Measurements from ENCODE around the gene NEDD4L. TPM values are rescaled to one million over a fixed set of nuclear protein-coding genes. Genes with fewer than 3 reads are reported as not detected.

NEDD4L gene
- total and polyA plus RNA-seq, 4 donors = 10.2 to 20.3 (median 13.2) TPM

GRCh38 chr18:58212274-58212673 is 168.2 kb downstream of the NEDD4L start (continued):
- no peak for TF ChIP-seq YY1 (IDR thresholded peaks at IDR 0.05)
- TF ChIP-seq FOXA2 (IDR thresholded peaks at IDR 0.05) = no peak
- no peak for TF ChIP-seq RAD21 (IDR thresholded peaks at IDR 0.05)
- TF ChIP-seq SP1 (IDR thresholded peaks at IDR 0.05) = no peak
- TF ChIP-seq RXRA (IDR thresholded peaks at IDR 0.05) = no peak
- TF ChIP-seq, protein P1, sequence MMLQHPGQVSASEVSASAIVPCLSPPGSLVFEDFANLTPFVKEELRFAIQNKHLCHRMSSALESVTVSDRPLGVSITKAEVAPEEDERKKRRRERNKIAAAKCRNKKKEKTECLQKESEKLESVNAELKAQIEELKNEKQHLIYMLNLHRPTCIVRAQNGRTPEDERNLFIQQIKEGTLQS (IDR thresholded peaks at IDR 0.05) = no peak
- no peak for TF ChIP-seq CTCF (IDR thresholded peaks at IDR 0.05; ENCODE audit: low read depth, low read length, missing input control)

DNA sequence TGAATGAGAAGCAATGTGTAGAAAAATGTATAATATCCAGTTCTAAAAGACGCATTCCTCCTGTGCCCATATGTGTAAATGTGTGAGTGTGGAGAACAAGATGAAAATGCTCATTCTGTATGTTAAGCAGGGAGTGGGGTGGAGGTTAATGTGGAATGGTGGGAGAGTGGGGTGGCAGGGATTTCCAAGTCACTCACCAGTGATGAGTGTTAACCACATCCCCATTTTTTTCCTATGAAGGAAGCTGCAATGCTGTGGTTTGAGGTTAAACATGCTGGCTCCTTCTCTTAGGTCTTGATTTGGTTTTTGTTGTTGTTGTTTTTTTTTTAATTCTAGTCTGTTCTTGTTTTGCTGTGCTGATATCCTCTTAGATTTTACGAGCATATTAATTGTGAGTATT is 169.4 kb downstream of the NEDD4L start:
- H3K27me3 ChIP-seq (ENCODE audit: control insufficient read depth in 4 of 4, insufficient read depth in 4 of 4, low read length in 3 of 4) = no peaks in the 10 kb centered on the region
- no peak for DNase-seq (ENCODE audit: low spot score)
- no peak overlapping the region for H3K4me3 ChIP-seq (ENCODE audit: low read depth in 1 of 3, low read length in 3 of 3)
- H3K36me3 ChIP-seq (ENCODE audit: control insufficient read depth in 4 of 4, insufficient read depth in 3 of 4, low read depth in 1 of 4, low read length in 3 of 4) = no peaks in the 10 kb centered on the region
- H3K9me3 ChIP-seq (ENCODE audit: control insufficient read depth in 4 of 4, low read length in 3 of 4) = no peaks in the 10 kb centered on the region
- no peak for TF ChIP-seq TAF1 (conservative IDR thresholded peaks at IDR 0.05)
- 90% methylated on average over 2 of the region's 2 CpGs for WGBS
- H3K27ac ChIP-seq (ENCODE audit: low read depth in 1 of 2, low read length in 2 of 2) = no peak overlapping the region
- H3K9ac ChIP-seq (ENCODE audit: low read depth in 1 of 2, low read length in 2 of 2) = no peak overlapping the region
- H3K4me1 ChIP-seq (ENCODE audit: control insufficient read depth in 4 of 4, insufficient read depth in 4 of 4, low read length in 3 of 4) = peaks cover 0 to 4% (median 1%) of the 10 kb centered on the region in 4 donors

GRCh38 chr18:58215011-58215410 is 171.0 kb downstream of the NEDD4L start:
- Histone ChIP-seq H3K4me1 (ENCODE audit: control insufficient read depth in 4 of 4, insufficient read depth in 4 of 4, low read length in 3 of 4) (no peaks in the 10 kb centered on the region), H3K9ac (ENCODE audit: low read depth in 1 of 2, low read length in 2 of 2) (no peak overlapping the region), H3K4me3 (ENCODE audit: low read depth in 1 of 3, low read length in 3 of 3) (no peak overlapping the region), H3K27me3 (ENCODE audit: control insufficient read depth in 4 of 4, insufficient read depth in 4 of 4, low read length in 3 of 4) (no peaks in the 10 kb centered on the region), H3K36me3 (ENCODE audit: control insufficient read depth in 4 of 4, insufficient read depth in 3 of 4, low read depth in 1 of 4, low read length in 3 of 4) (no peaks in the 10 kb centered on the region), H3K9me3 (ENCODE audit: control insufficient read depth in 4 of 4, low read length in 3 of 4) (no peaks in the 10 kb centered on the region), H3K27ac (ENCODE audit: low read depth in 1 of 2, low read length in 2 of 2) (no peak overlapping the region)
- no peak for DNase-seq (ENCODE audit: low spot score)
- WGBS = 67% methylated on average over 6 of the region's 6 CpGs
- TF ChIP-seq, protein P2, sequence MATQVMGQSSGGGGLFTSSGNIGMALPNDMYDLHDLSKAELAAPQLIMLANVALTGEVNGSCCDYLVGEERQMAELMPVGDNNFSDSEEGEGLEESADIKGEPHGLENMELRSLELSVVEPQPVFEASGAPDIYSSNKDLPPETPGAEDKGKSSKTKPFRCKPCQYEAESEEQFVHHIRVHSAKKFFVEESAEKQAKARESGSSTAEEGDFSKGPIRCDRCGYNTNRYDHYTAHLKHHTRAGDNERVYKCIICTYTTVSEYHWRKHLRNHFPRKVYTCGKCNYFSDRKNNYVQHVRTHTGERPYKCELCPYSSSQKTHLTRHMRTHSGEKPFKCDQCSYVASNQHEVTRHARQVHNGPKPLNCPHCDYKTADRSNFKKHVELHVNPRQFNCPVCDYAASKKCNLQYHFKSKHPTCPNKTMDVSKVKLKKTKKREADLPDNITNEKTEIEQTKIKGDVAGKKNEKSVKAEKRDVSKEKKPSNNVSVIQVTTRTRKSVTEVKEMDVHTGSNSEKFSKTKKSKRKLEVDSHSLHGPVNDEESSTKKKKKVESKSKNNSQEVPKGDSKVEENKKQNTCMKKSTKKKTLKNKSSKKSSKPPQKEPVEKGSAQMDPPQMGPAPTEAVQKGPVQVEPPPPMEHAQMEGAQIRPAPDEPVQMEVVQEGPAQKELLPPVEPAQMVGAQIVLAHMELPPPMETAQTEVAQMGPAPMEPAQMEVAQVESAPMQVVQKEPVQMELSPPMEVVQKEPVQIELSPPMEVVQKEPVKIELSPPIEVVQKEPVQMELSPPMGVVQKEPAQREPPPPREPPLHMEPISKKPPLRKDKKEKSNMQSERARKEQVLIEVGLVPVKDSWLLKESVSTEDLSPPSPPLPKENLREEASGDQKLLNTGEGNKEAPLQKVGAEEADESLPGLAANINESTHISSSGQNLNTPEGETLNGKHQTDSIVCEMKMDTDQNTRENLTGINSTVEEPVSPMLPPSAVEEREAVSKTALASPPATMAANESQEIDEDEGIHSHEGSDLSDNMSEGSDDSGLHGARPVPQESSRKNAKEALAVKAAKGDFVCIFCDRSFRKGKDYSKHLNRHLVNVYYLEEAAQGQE (IDR thresholded peaks at IDR 0.05) = no peak
- no peak for TF ChIP-seq TAF1 (conservative IDR thresholded peaks at IDR 0.05)
- TF ChIP-seq RAD21 (IDR thresholded peaks at IDR 0.05) = no peak
- no peak for TF ChIP-seq YY1 (IDR thresholded peaks at IDR 0.05)

GRCh38 chr18:58216071-58216481 is 172.1 kb downstream of the NEDD4L start:
- no peak overlapping the region for H3K4me3 ChIP-seq (ENCODE audit: low read depth in 1 of 3, low read length in 3 of 3)
- no peaks in the 10 kb centered on the region for H3K4me1 ChIP-seq (ENCODE audit: control insufficient read depth in 4 of 4, insufficient read depth in 4 of 4, low read length in 3 of 4)
- no peak overlapping the region for H3K27ac ChIP-seq (ENCODE audit: low read depth in 1 of 2, low read length in 2 of 2)
- DNase-seq (ENCODE audit: low spot score) = no peak
- WGBS = 67% methylated on average over 3 of the region's 3 CpGs
- H3K27me3 ChIP-seq (ENCODE audit: control insufficient read depth in 4 of 4, insufficient read depth in 4 of 4, low read length in 3 of 4) = no peaks in the 10 kb centered on the region
- no peak overlapping the region for H3K9ac ChIP-seq (ENCODE audit: low read depth in 1 of 2, low read length in 2 of 2)
- H3K36me3 ChIP-seq (ENCODE audit: control insufficient read depth in 4 of 4, insufficient read depth in 3 of 4, low read depth in 1 of 4, low read length in 3 of 4) = no peaks in the 10 kb centered on the region
- H3K9me3 ChIP-seq (ENCODE audit: control insufficient read depth in 4 of 4, low read length in 3 of 4) = no peaks in the 10 kb centered on the region
- TF ChIP-seq, protein P1 (IDR thresholded peaks at IDR 0.05) = no peak
- TF ChIP-seq GABPA (IDR thresholded peaks at IDR 0.05 in 1 of 2, conservative IDR thresholded peaks at IDR 0.05 in 1 of 2) (no peak), YY1 (IDR thresholded peaks at IDR 0.05) (no peak), RAD21 (IDR thresholded peaks at IDR 0.05) (no peak), RXRA (IDR thresholded peaks at IDR 0.05) (no peak), ZBTB33 (IDR thresholded peaks at IDR 0.05) (no peak), FOXA2 (IDR thresholded peaks at IDR 0.05) (no peak), EGR1 (IDR thresholded peaks at IDR 0.05; ENCODE audit: low read depth in 2 of 2) (no peak), HNF4G (IDR thresholded peaks at IDR 0.05) (no peak), HNF4A (conservative IDR thresholded peaks at IDR 0.05) (no peak), MAX (IDR thresholded peaks at IDR 0.05) (no peak), CTCF (IDR thresholded peaks at IDR 0.05; ENCODE audit: low read depth, low read length, missing input control) (no peak)

Data from liver (tissue), 9 donors.